K562 (cell line): ENCODE results near the gene KMO. TPM values are rescaled to one million over a fixed set of nuclear protein-coding genes. Genes with fewer than 3 reads are reported as not detected.

ENCODE experiments used
- ARNT ChIP-seq, 2 experiments: fragments of 450-650 bp; IDR thresholded peaks; 2 replicates each; pipeline ENCODE4 v1.6.1; 2016; ENCODE audit warnings: mild to moderate bottlenecking in 1 of 2
- BMI1 ChIP-seq: fragments of 150-350 bp; IDR thresholded peaks from 2 replicates; pipeline ENCODE4 v1.6.1; 2014; ENCODE audit warnings: low read length
- EP400 ChIP-seq: fragments of 450-650 bp; IDR thresholded peaks from 2 replicates; pipeline ENCODE4 v1.6.1; 2017; ENCODE audit warnings: antibody characterized with exemption, mild to moderate bottlenecking, moderate library complexity
- FOSL1 ChIP-seq: fragments of 200-800 bp; sonication (Bioruptor generic); conservative IDR thresholded peaks from 2 replicates; pipeline ENCODE4 v1.6.1; 2016; ENCODE audit warnings: missing genetic modification characterization, missing compliant biosample characterization
- FOXM1 ChIP-seq, 2 experiments: fragments of 450-650 bp in 1 of 2; sonication (generic) in 1 of 2; formaldehyde crosslinking in 1 of 2; IDR thresholded peaks; 2 replicates each; pipeline versions ENCODE4 v1.6.1 to v1.9.0; 2017 to 2022; ENCODE audit warnings: low read depth in 2 of 2, mild to moderate bottlenecking in 2 of 2, missing genetic modification reagents in 1 of 2, moderate library complexity in 1 of 2
- GATAD2A ChIP-seq: fragments of 450-650 bp; IDR thresholded peaks from 2 replicates; pipeline ENCODE4 v1.6.1; 2017
- NR0B1 ChIP-seq: fragments of 450-650 bp; IDR thresholded peaks from one replicate; pipeline ENCODE4 v1.6.1; 2018; ENCODE audit warnings: mild to moderate bottlenecking, moderate library complexity; ENCODE audit not compliant: partially characterized antibody
- RNF2 ChIP-seq: sonication (generic); IDR thresholded peaks from 2 replicates; pipeline ENCODE4 v1.6.1; 2016
- SAP30 ChIP-seq: fragments of 200-600 bp; sonication (generic); IDR thresholded peaks from 2 replicates; pipeline ENCODE4 v1.6.1; 2012; ENCODE audit warnings: borderline replicate concordance, low read depth, mild to moderate bottlenecking, moderate library complexity, low read length, control low read depth, inconsistent platforms; ENCODE audit not compliant: insufficient read depth, poor library complexity, severe bottlenecking
- SMAD3 ChIP-seq: fragments of 450-650 bp; formaldehyde crosslinking; conservative IDR thresholded peaks from 2 replicates; pipeline ENCODE4 v1.4.0; 2020; ENCODE audit warnings: mild to moderate bottlenecking
- SNIP1 ChIP-seq: fragments of 450-650 bp; IDR thresholded peaks from 2 replicates; pipeline ENCODE4 v1.7.1; 2017; ENCODE audit warnings: low read depth, mild to moderate bottlenecking
- TFE3 ChIP-seq: fragments of 450-650 bp; formaldehyde crosslinking; IDR thresholded peaks from 2 replicates; pipeline ENCODE4 v1.4.0; 2020; ENCODE audit warnings: mild to moderate bottlenecking, mixed read lengths
- VEZF1 ChIP-seq: fragments of 200-800 bp; sonication (Bioruptor generic); IDR thresholded peaks from 2 replicates; pipeline ENCODE4 v1.6.1; 2017; ENCODE audit warnings: missing genetic modification characterization, missing compliant biosample characterization
- ZEB2 ChIP-seq: fragments of 450-650 bp; IDR thresholded peaks from 2 replicates; pipeline ENCODE4 v1.6.1; 2016
- ZNF197 ChIP-seq: fragments of 200-800 bp; sonication (Bioruptor generic); IDR thresholded peaks from 2 replicates; pipeline ENCODE4 v1.6.1; 2016; ENCODE audit warnings: low read depth, missing genetic modification characterization, missing compliant biosample characterization
- ZNF639 ChIP-seq, 2 experiments: fragments of 200-800 bp in 1 of 2; sonication (Bioruptor generic) in 1 of 2; sonication (generic) in 1 of 2; formaldehyde crosslinking in 1 of 2; IDR thresholded peaks in 1 of 2; conservative IDR thresholded peaks in 1 of 2; 2 replicates each; pipeline versions ENCODE4 v1.5.0 to v1.6.1; 2016 to 2020; ENCODE audit warnings: missing compliant biosample characterization in 1 of 2, missing genetic modification characterization in 1 of 2, missing genetic modification reagents in 1 of 2
- ZNF785 ChIP-seq: fragments of 250-450 bp; sonication (Bioruptor Pico); IDR thresholded peaks from 2 replicates; pipeline ENCODE4 v1.4.0; 2020; ENCODE audit warnings: mild to moderate bottlenecking
- ZNF830 ChIP-seq: fragments of 250-450 bp; sonication (Bioruptor Pico); IDR thresholded peaks from 2 replicates; pipeline ENCODE4 v1.5.0; 2021; ENCODE audit warnings: mild to moderate bottlenecking
- polyA plus RNA-seq, 8 experiments: library from polyadenylated mRNA; depleted of rRNA in 4 of 8; stranded (reverse) in 5 of 8; unstranded in 3 of 8; fragments of >200 nt; fragmentation: Nextera tagmentation in 2 of 8; fragmentation: Illumina TruSeq in 1 of 8; extraction: Ambion mirVana in 2 of 8; extraction: Trizol in 1 of 8; gene quantifications; 2 replicates each; pipeline versions ENCODE4 v1.2.1 to v1.2.3, GENCODE V29; 2011 to 2014; ENCODE audit warnings: inconsistent platforms in 1 of 8, missing spikeins in 1 of 8
- total RNA-seq, 7 experiments: library from RNA; depleted of rRNA in 6 of 7; stranded (reverse); fragments of >200 nt in 6 of 7; fragmentation: Illumina TruSeq in 2 of 7; extraction: Trizol in 2 of 7; gene quantifications; 2 replicates each; pipeline versions ENCODE4 v1.2.1 to v1.2.3, GENCODE V29; 2011 to 2021; ENCODE audit warnings: low replicate concordance in 1 of 7
- TF ChIP-seq, protein P1 (sequence below): fragments of 450-650 bp; IDR thresholded peaks from 2 replicates; pipeline ENCODE4 v1.6.1; 2018; ENCODE audit warnings: mild to moderate bottlenecking, low read depth; ENCODE audit not compliant: partially characterized antibody

Gene KMO
- total and polyA plus RNA-seq, 9 of the 15 experiments (the other 6 are each of a cell fraction or from before 2014, with no cell fraction given), result 0.01 to 0.11 (median 0.01) TPM; not detected in 6

GRCh38 chr1:241551759-241552638, 19.8 kb downstream of the KMO start (continued):
- peak; percentile 69 for TF ChIP-seq EP400
- peak; percentile 16; the same call in 1 of the 2 replicates for TF ChIP-seq GATAD2A
- no peak for TF ChIP-seq SAP30
- peak; percentile 58 for TF ChIP-seq VEZF1 (CRISPR knock-in tag)
- TF ChIP-seq ZEB2, result peak; percentile 79
- peak; percentile 33; the same call in 1 of the 2 replicates for TF ChIP-seq RNF2
- TF ChIP-seq FOSL1 (tag), result peak; percentile 72
- peak; percentile 24; the same call in 1 of the 2 replicates for TF ChIP-seq ZNF197 (CRISPR knock-in tag)
- TF ChIP-seq, protein P1, sequence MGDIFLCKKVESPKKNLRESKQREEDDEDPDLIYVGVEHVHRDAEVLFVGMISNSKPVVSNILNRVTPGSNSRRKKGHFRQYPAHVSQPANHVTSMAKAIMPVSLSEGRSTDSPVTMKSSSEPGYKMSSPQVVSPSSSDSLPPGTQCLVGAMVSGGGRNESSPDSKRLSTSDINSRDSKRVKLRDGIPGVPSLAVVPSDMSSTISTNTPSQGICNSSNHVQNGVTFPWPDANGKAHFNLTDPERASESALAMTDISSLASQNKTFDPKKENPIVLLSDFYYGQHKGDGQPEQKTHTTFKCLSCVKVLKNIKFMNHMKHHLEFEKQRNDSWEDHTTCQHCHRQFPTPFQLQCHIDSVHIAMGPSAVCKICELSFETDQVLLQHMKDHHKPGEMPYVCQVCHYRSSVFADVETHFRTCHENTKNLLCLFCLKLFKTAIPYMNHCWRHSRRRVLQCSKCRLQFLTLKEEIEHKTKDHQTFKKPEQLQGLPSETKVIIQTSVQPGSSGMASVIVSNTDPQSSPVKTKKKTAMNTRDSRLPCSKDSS, result no peak
- TF ChIP-seq SMAD3 (CRISPR knock-in tag), result peak; percentile 45; the same call in 1 of the 2 replicates
- no peak for TF ChIP-seq BMI1
- no peak for TF ChIP-seq TFE3
- peak in 1 of 2 experiments; percentile 75; a peak in 1 of 4 replicates for TF ChIP-seq ARNT (IDR thresholded peaks at IDR 0.05)
- TF ChIP-seq ZNF785, result no peak
- TF ChIP-seq SNIP1, result no peak
- peak in 1 of 2 experiments; percentile 62; a peak in 1 of 4 replicates for TF ChIP-seq ZNF639 (CRISPR knock-in tag; conservative IDR thresholded peaks at IDR 0.05 in 1 of 2, IDR thresholded peaks at IDR 0.05 in 1 of 2)
- peak; percentile 58; the same call in 1 of the 2 replicates for TF ChIP-seq FOXM1 (IDR thresholded peaks at IDR 0.05; ENCODE audit: low read depth)
- TF ChIP-seq FOXM1 (CRISPR knock-in tag; IDR thresholded peaks at IDR 0.05; ENCODE audit: low read depth), result no peak
- no peak for TF ChIP-seq ZNF830 (CRISPR knock-in tag)
- no peak for TF ChIP-seq NR0B1
